Upper lobe of right lung (tissue), 1 donor: ENCODE measurements around the gene SYNDIG1. TPM values are rescaled to one million over a fixed set of nuclear protein-coding genes. Genes with fewer than 3 reads are reported as not detected.

ENCODE experiments used
- ATAC-seq: fragments of 200-7000 bp; cut with Tn5 transposase; one replicate; pipeline ENCODE4 v1.9.1; 2020; ENCODE audit warnings: mild to moderate bottlenecking, moderate library complexity
- DNase-seq: peaks from one replicate; pipeline ENCODE4 v3.0.0-alpha.2; 2020
- H3K27ac ChIP-seq: fragments of 200-600 bp; one replicate; pipeline ENCODE4 v1.8.0; 2022
- H3K27me3 ChIP-seq: fragments of 200-600 bp; one replicate; pipeline ENCODE4 v1.8.0; 2022; ENCODE audit warnings: mild to moderate bottlenecking
- H3K36me3 ChIP-seq: fragments of 200-600 bp; one replicate; pipeline ENCODE4 v1.8.0; 2022
- H3K4me1 ChIP-seq: fragments of 200-600 bp; one replicate; pipeline ENCODE4 v1.8.0; 2022
- H3K4me3 ChIP-seq: fragments of 200-600 bp; one replicate; pipeline ENCODE4 v1.8.0; 2022; ENCODE audit warnings: mild to moderate bottlenecking
- H3K9me3 ChIP-seq: fragments of 200-600 bp; one replicate; pipeline ENCODE4 v1.8.0; 2022
- CTCF ChIP-seq: fragments of 200-600 bp; IDR thresholded peaks from one replicate; pipeline ENCODE4 v1.8.0; 2022; ENCODE audit warnings: antibody characterized with exemption
- intact Hi-C: fragments of 100-400 bp; cut with DNase I; formaldehyde crosslinking; loops from one replicate; pipeline ENCODE4 v1.11.0; 2022
- total RNA-seq: library from RNA; stranded (reverse); fragmentation: NEBNext Ultra II Directional; extraction: Animal tissue kit (Norgen Biotek cat#: 25700); gene quantifications from one replicate; pipeline ENCODE4 v1.2.1, GENCODE V29; 2021
- donor health status: DM: no; HTN: yes; CAD: no; lungs with severe emphysema.

SYNDIG1 gene
- total RNA-seq, 1 donor from 2014 or later, result not detected

GRCh38 chr20:24535941-24536730, 66.7 kb downstream of the SYNDIG1 start:
- Histone ChIP-seq H3K4me1 (no peaks in the 10 kb centered on the region), H3K9me3 (no peaks in the 10 kb centered on the region), H3K27ac (no peak overlapping the region), H3K27me3 (no peaks in the 10 kb centered on the region), H3K36me3 (no peaks in the 10 kb centered on the region), H3K4me3 (no peak overlapping the region)
- TF ChIP-seq CTCF, result no peak
- DNase-seq (no peak), ATAC-seq (no peak)
- intact Hi-C loops, result no loop called here

- no peak for TF ChIP-seq CTCF
- H3K4me1 ChIP-seq, result no peaks in the 10 kb centered on the region
- intact Hi-C loops, result no loop called here
- no peak for DNase-seq
- H3K27ac ChIP-seq, result no peak overlapping the region
- H3K27me3 ChIP-seq, result no peaks in the 10 kb centered on the region
- no peak overlapping the region for H3K4me3 ChIP-seq
- no peak for ATAC-seq
- no peaks in the 10 kb centered on the region for H3K36me3 ChIP-seq
- no peaks in the 10 kb centered on the region for H3K9me3 ChIP-seq
These were observed 67.8 kb downstream of the SYNDIG1 start for GRCh38 chr20:24537210-24537609.

- Histone ChIP-seq H3K27ac (no peak overlapping the region), H3K9me3 (no peaks in the 10 kb centered on the region), H3K36me3 (no peaks in the 10 kb centered on the region), H3K4me1 (no peaks in the 10 kb centered on the region), H3K27me3 (no peaks in the 10 kb centered on the region), H3K4me3 (no peak overlapping the region)
- intact Hi-C loops, result no loop called here
- DNase-seq, result no peak
- TF ChIP-seq CTCF, result no peak
- no peak for ATAC-seq
These were observed 73.3 kb downstream of the SYNDIG1 start for GRCh38 chr20:24542721-24543120.

- ATAC-seq, result no peak
- DNase-seq, result no peak
- TF ChIP-seq CTCF, result no peak
- Histone ChIP-seq H3K36me3 (no peaks in the 10 kb centered on the region), H3K4me1 (no peaks in the 10 kb centered on the region), H3K27me3 (no peaks in the 10 kb centered on the region), H3K27ac (no peak overlapping the region), H3K9me3 (no peaks in the 10 kb centered on the region), H3K4me3 (no peak overlapping the region)
- intact Hi-C loops, result no loop called here
These were observed 73.7 kb downstream of the SYNDIG1 start for GRCh38 chr20:24543168-24543567.

- DNase-seq (no peak), ATAC-seq (no peak)
- no peak for TF ChIP-seq CTCF
- intact Hi-C loops, result no loop called here
- Histone ChIP-seq H3K36me3 (no peaks in the 10 kb centered on the region), H3K27me3 (no peaks in the 10 kb centered on the region), H3K4me1 (no peaks in the 10 kb centered on the region), H3K27ac (no peak overlapping the region), H3K4me3 (no peak overlapping the region), H3K9me3 (no peaks in the 10 kb centered on the region)
These were observed 74.3 kb downstream of the SYNDIG1 start for GRCh38 chr20:24543741-24544140.
